Gastroesophageal sphincter (tissue), 3 donors: ENCODE data around the gene MXRA7.

Experiments used
- POLR2A ChIP-seq, 2 donors: fragments of 450-650 bp; IDR thresholded peaks; one replicate each; pipeline ENCODE4 v1.6.1; 2017; ENCODE audit warnings: antibody characterized with exemption in 2 of 2, mild to moderate bottlenecking in 2 of 2, moderate library complexity in 1 of 2
- TF ChIP-seq, protein P1 (sequence below), 4 experiments: fragments of 200-600 bp in 2 of 4; fragments of 450-650 bp in 2 of 4; sonication (generic) in 1 of 4; IDR thresholded peaks; one replicate each; pipeline ENCODE4 v1.5.1; 2017 to 2019; ENCODE audit warnings: antibody characterized with exemption in 4 of 4, mild to moderate bottlenecking in 2 of 4, moderate library complexity in 2 of 4

- TF ChIP-seq, protein P1, sequence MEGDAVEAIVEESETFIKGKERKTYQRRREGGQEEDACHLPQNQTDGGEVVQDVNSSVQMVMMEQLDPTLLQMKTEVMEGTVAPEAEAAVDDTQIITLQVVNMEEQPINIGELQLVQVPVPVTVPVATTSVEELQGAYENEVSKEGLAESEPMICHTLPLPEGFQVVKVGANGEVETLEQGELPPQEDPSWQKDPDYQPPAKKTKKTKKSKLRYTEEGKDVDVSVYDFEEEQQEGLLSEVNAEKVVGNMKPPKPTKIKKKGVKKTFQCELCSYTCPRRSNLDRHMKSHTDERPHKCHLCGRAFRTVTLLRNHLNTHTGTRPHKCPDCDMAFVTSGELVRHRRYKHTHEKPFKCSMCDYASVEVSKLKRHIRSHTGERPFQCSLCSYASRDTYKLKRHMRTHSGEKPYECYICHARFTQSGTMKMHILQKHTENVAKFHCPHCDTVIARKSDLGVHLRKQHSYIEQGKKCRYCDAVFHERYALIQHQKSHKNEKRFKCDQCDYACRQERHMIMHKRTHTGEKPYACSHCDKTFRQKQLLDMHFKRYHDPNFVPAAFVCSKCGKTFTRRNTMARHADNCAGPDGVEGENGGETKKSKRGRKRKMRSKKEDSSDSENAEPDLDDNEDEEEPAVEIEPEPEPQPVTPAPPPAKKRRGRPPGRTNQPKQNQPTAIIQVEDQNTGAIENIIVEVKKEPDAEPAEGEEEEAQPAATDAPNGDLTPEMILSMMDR (IDR thresholded peaks at IDR 0.05), result no peak
- TF ChIP-seq POLR2A (IDR thresholded peaks at IDR 0.05), result no peak
Measured at GRCh38 chr17:76735006-76735405, 24.2 kb upstream of the MXRA7 start.
